H9 (cell line): Measurements from ENCODE around the gene BPTF. TPM values are rescaled to one million over a fixed set of nuclear protein-coding genes. Genes with fewer than 3 reads are reported as not detected.

Experiments used
- DNase-seq: peaks from one replicate; pipeline ENCODE4 v3.0.0-alpha.2; 2017
- H2AFZ ChIP-seq: one replicate; pipeline ENCODE4 v1.6.1; 2013; ENCODE audit warnings: mild to moderate bottlenecking, low read length, control low read depth, moderate library complexity
- H2AK5ac ChIP-seq: 2 replicates; pipeline ENCODE4 v1.6.1; 2013; ENCODE audit warnings: low read length, control low read depth, mixed read lengths; ENCODE audit not compliant: insufficient read length
- H2BK120ac ChIP-seq: one replicate; pipeline ENCODE4 v1.6.1; 2013; ENCODE audit warnings: low read depth, mild to moderate bottlenecking, low read length, control low read depth, inconsistent platforms; ENCODE audit not compliant: poor library complexity, severe bottlenecking
- H2BK12ac ChIP-seq: 2 replicates; pipeline ENCODE4 v1.6.1; 2013; ENCODE audit warnings: low read length, control low read depth, mixed read lengths, low read depth; ENCODE audit not compliant: insufficient read length
- H2BK15ac ChIP-seq: 2 replicates; pipeline ENCODE4 v1.6.1; 2013; ENCODE audit warnings: low read depth, low read length, control low read depth
- H2BK20ac ChIP-seq: one replicate; pipeline ENCODE4 v1.6.1; 2013; ENCODE audit warnings: low read depth, mild to moderate bottlenecking, low read length, control low read depth, inconsistent platforms; ENCODE audit not compliant: poor library complexity, severe bottlenecking
- H2BK5ac ChIP-seq: 2 replicates; pipeline ENCODE4 v1.6.1; 2013; ENCODE audit warnings: low read length, control low read depth, mixed read lengths; ENCODE audit not compliant: insufficient read length
- H3K14ac ChIP-seq: 2 replicates; pipeline ENCODE4 v1.6.1; 2013; ENCODE audit warnings: low read length, control low read depth; ENCODE audit not compliant: insufficient read depth
- H3K18ac ChIP-seq: 2 replicates; pipeline ENCODE4 v1.6.1; 2013; ENCODE audit warnings: low read depth, mild to moderate bottlenecking, mixed read lengths, low read length, control low read depth; ENCODE audit not compliant: insufficient read length
- H3K23ac ChIP-seq: 2 replicates; pipeline ENCODE4 v1.6.1; 2013; ENCODE audit warnings: low read length, control low read depth, mixed read lengths, low read depth; ENCODE audit not compliant: insufficient read length
- H3K23me2 ChIP-seq: 2 replicates; pipeline ENCODE4 v1.6.1; 2013; ENCODE audit warnings: low read depth, mild to moderate bottlenecking, mixed read lengths, low read length, control low read depth; ENCODE audit not compliant: insufficient read length, poor library complexity, severe bottlenecking
- H3K27ac ChIP-seq: 2 replicates; pipeline ENCODE4 v1.5.1; 2013; ENCODE audit warnings: low read length, control low read depth, mixed read lengths, low read depth; ENCODE audit not compliant: insufficient read length
- H3K27me3 ChIP-seq: 2 replicates; pipeline ENCODE4 v1.6.1; 2013; ENCODE audit warnings: low read length, control low read depth, inconsistent platforms; ENCODE audit not compliant: insufficient read depth
- H3K4ac ChIP-seq: 2 replicates; pipeline ENCODE4 v1.6.1; 2013; ENCODE audit warnings: low read depth, mild to moderate bottlenecking, control low read depth, inconsistent platforms, low read length, moderate library complexity
- H3K4me1 ChIP-seq: 2 replicates; pipeline ENCODE4 v1.6.1; 2013; ENCODE audit warnings: low read length, control low read depth, inconsistent platforms; ENCODE audit not compliant: insufficient read depth
- H3K4me2 ChIP-seq: 2 replicates; pipeline ENCODE4 v1.6.1; 2013; ENCODE audit warnings: low read length, control low read depth, mixed read lengths; ENCODE audit not compliant: insufficient read length, insufficient read depth
- H3K56ac ChIP-seq: 2 replicates; pipeline ENCODE4 v1.6.1; 2013; ENCODE audit warnings: low read depth, mild to moderate bottlenecking, mixed read lengths, low read length, control low read depth; ENCODE audit not compliant: insufficient read length
- H3K79me1 ChIP-seq: 2 replicates; pipeline ENCODE4 v1.6.1; 2013; ENCODE audit warnings: low read depth, mild to moderate bottlenecking, moderate library complexity, low read length, control low read depth, inconsistent platforms; ENCODE audit not compliant: insufficient read depth, poor library complexity, severe bottlenecking
- H3K79me2 ChIP-seq: 2 replicates; pipeline ENCODE4 v1.6.1; 2013; ENCODE audit warnings: low read length, control low read depth, inconsistent platforms; ENCODE audit not compliant: insufficient read depth
- H3K9ac ChIP-seq: 2 replicates; pipeline ENCODE4 v1.6.1; 2013; ENCODE audit warnings: low read length, control low read depth, mixed read lengths; ENCODE audit not compliant: insufficient read length; ENCODE audit errors: extremely low read depth
- H3K9me3 ChIP-seq: one replicate; pipeline ENCODE4 v1.6.1; 2013; ENCODE audit warnings: low read depth, low read length, inconsistent platforms; ENCODE audit not compliant: control insufficient read depth
- H3T11ph ChIP-seq: one replicate; pipeline ENCODE4 v1.6.1; 2013; ENCODE audit warnings: mild to moderate bottlenecking, low read length, control low read depth, inconsistent platforms
- H4K20me1 ChIP-seq: one replicate; pipeline ENCODE4 v1.6.1; 2013; ENCODE audit not compliant: control insufficient read depth, insufficient read length, insufficient read depth
- H4K5ac ChIP-seq: 2 replicates; pipeline ENCODE4 v1.6.1; 2013; ENCODE audit warnings: low read depth, mild to moderate bottlenecking, mixed read lengths, low read length, control low read depth; ENCODE audit not compliant: insufficient read length
- H4K8ac ChIP-seq: replicated peaks from 2 replicates; pipeline ENCODE4 v1.6.1; 2013; ENCODE audit warnings: low read length, control low read depth, mixed read lengths, low read depth; ENCODE audit not compliant: insufficient read length
- H4K91ac ChIP-seq: 2 replicates; pipeline ENCODE4 v1.6.1; 2013; ENCODE audit warnings: low read depth, mild to moderate bottlenecking, moderate library complexity, mixed read lengths, low read length, control low read depth; ENCODE audit not compliant: insufficient read length
- H3K27ac Mint-ChIP-seq, 3 experiments: 2 replicates in 2 of 3; 3 replicates in 1 of 3; pipeline ENCODE4 v1.8.0; 2020 to 2021; ENCODE audit warnings: mixed read lengths in 3 of 3, mild to moderate bottlenecking in 1 of 3, moderate library complexity in 1 of 3
- H3K27me3 Mint-ChIP-seq: 2 replicates; pipeline ENCODE4 v1.8.0; 2021; ENCODE audit warnings: low read depth, mild to moderate bottlenecking, moderate library complexity, mixed read lengths
- H3K36me3 Mint-ChIP-seq, 3 experiments: 2 replicates in 2 of 3; 3 replicates in 1 of 3; pipeline ENCODE4 v1.8.0; 2020 to 2021; ENCODE audit warnings: low read depth in 3 of 3, mixed read lengths in 3 of 3; ENCODE audit not compliant: insufficient read depth in 1 of 3
- H3K4me1 Mint-ChIP-seq, 2 experiments: 2 replicates each; pipeline ENCODE4 v1.8.0; 2020; ENCODE audit warnings: mixed read lengths in 2 of 2
- H3K4me3 Mint-ChIP-seq, 2 experiments: 2 replicates in 1 of 2; 3 replicates in 1 of 2; pipeline ENCODE4 v1.8.0; 2020 to 2021; ENCODE audit warnings: mild to moderate bottlenecking in 2 of 2, mixed read lengths in 2 of 2, moderate library complexity in 1 of 2
- H3K9me3 Mint-ChIP-seq, 2 experiments: 2 replicates in 1 of 2; 3 replicates in 1 of 2; pipeline ENCODE4 v1.8.0; 2020; ENCODE audit warnings: mild to moderate bottlenecking in 2 of 2, mixed read lengths in 2 of 2, moderate library complexity in 1 of 2
- CTCF ChIP-seq: fragments of 200-600 bp; sonication (generic); conservative IDR thresholded peaks from 3 replicates; pipeline ENCODE4 v1.8.0; 2021; ENCODE audit warnings: antibody characterized with exemption, mild to moderate bottlenecking
- total RNA-seq: library from RNA; stranded (reverse); gene quantifications from 2 replicates; pipeline ENCODE4 v1.2.1, GENCODE V29; 2021

Gene BPTF
- total RNA-seq, 1 experiment from 2014 or later, result 203 TPM

GRCh38 chr17:68013385-68013784, 188.1 kb downstream of the BPTF start:
- H4K5ac ChIP-seq, result no peak overlapping the region
- H4K20me1 ChIP-seq, result no peaks in the 10 kb centered on the region
- H2BK12ac ChIP-seq, result no peak overlapping the region
- no peaks in the 10 kb centered on the region for H3K27me3 ChIP-seq
- H3K4me1 Mint-ChIP-seq, result peaks cover 8 to 12% of the 10 kb centered on the region in 2 experiments
- H3K27ac ChIP-seq, result no peak overlapping the region
- H2BK120ac ChIP-seq, result no peak overlapping the region
- H3K4me2 ChIP-seq, result no peak overlapping the region
- H3K4me3 Mint-ChIP-seq, result no peak overlapping the region
- H2AFZ ChIP-seq, result no peak overlapping the region
- no peak overlapping the region for H3K14ac ChIP-seq
- no peak overlapping the region for H4K8ac ChIP-seq
- no peak overlapping the region for H2BK5ac ChIP-seq
- no peaks in the 10 kb centered on the region for H3K9me3 Mint-ChIP-seq
- H3K27me3 Mint-ChIP-seq, result peaks cover 1% of the 10 kb centered on the region; the same call in 1 of the 2 replicates
- H3K9ac ChIP-seq, result no peak overlapping the region
- no peak overlapping the region for H3K56ac ChIP-seq
- no peaks in the 10 kb centered on the region for H3K9me3 ChIP-seq
- H3K18ac ChIP-seq, result no peak overlapping the region
- no peak overlapping the region for H2BK15ac ChIP-seq
- 0 out of 2 replicates have a peak, but pooled peaks cover 2% of the 10 kb centered on the region for H3K79me2 ChIP-seq
- H3K36me3 Mint-ChIP-seq, result no peaks in the 10 kb centered on the region; a peak in 1 of 7 replicates
- no peak for TF ChIP-seq CTCF
- no peak overlapping the region for H3K4ac ChIP-seq
- H3K4me1 ChIP-seq, result no peaks in the 10 kb centered on the region
- no peak for DNase-seq
- no peaks in the 10 kb centered on the region for H3K79me1 ChIP-seq
- no peak overlapping the region for H4K91ac ChIP-seq
- H2AK5ac ChIP-seq, result no peak overlapping the region
- no peak overlapping the region for H3T11ph ChIP-seq
- no peak overlapping the region for H2BK20ac ChIP-seq
- H3K23ac ChIP-seq, result no peak overlapping the region
- no peak overlapping the region for H3K27ac Mint-ChIP-seq
- H3K23me2 ChIP-seq, result no peaks in the 10 kb centered on the region
